GM19043 (cell line): ENCODE measurements around the gene LRRC37A2.
"Not testable (repeated sequence)": the region's sequence is repeated elsewhere in the genome, so short reads cannot be mapped to it uniquely, and the experiment has no call there.

ENCODE experiments used
- ATAC-seq: cut with Tn5 transposase; IDR thresholded peaks from one replicate; pipeline ENCODE4 v1.9.1; 2021; ENCODE audit warnings: low read depth; ENCODE audit not compliant: unreplicated experiment

Gene LRRC37A2

GRCh38 chr17:46512168-46512567 lies at the start of gene LRRC37A2:
TSS of gene LRRC37A2 (plus strand) at chr17:46512468. CDS start at chr17:46512713, 245 bp downstream.
- not testable (repeated sequence) for ATAC-seq

- not testable (repeated sequence) for ATAC-seq
Measured at GRCh38 chr17:46467618-46468017, 44.6 kb upstream of the LRRC37A2 start.

DNA sequence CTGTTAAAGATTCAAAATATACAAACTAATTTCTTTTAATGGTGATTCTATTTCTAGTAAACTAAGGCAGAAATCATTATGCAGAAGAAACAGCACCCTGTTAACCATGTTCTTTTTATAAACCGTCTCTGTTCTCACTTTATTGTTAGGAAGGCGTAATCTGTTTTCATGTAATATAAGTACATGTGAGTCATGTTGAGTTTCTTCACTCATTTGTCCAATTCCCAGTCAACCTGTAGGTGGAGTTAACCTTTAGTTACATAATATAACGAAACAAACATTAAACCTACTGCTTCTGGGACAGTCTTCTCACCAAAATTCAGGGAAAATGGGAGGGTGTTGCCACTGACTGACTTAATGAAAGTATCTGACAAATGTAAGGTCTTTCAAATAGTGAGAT lies 37.8 kb upstream of the LRRC37A2 start:
- ATAC-seq, result not testable (repeated sequence)

- ATAC-seq, result not testable (repeated sequence)
Measured at GRCh38 chr17:46475583-46475982, 36.7 kb upstream of the LRRC37A2 start.

DNA sequence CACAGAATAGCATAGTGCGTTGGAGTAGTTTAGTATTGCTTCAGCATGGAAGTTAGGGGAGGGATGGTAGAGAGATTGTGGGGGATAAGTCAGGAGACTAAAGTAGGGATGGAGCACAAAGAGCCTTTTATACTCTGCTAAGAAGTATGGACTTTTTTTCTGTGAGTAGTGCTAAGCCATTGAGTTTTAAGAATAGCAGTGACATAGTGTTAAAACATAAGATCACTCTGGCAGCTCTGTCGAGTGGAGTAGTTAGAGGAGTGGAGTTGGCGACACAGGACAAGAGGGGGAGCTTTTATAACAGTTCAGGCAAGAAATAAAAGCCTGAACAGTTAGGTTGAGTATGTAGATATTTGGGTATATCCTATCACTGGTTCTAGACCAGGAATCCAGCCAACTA lies 33.4 kb upstream of the LRRC37A2 start:
- not testable (repeated sequence) for ATAC-seq

DNA sequence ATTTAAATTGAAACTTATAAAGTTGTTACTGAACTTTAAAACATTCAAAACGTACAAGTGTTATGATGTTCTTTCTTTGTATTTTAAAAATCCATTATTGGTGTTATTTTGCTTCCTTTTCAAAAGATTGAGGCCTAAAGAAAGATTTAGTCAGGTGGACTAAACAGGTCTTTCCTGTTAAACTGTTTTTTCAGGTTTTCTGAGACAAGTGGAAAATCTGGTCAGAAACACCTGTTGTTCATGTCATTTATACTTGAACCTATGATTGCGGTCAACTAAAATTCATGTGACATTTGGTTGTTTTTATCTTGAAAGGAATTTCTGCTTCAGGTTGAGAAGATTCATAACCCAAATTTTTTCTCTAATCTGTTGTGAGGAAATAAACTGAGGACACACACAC lies 31.0 kb upstream of the LRRC37A2 start:
- not testable (repeated sequence) for ATAC-seq

- ATAC-seq, result not testable (repeated sequence)
Measured at GRCh38 chr17:46492021-46492420, 20.2 kb upstream of the LRRC37A2 start.

GRCh38 chr17:46499437-46500139 lies 12.7 kb upstream of the LRRC37A2 start:
- ATAC-seq, result not testable (repeated sequence)

DNA sequence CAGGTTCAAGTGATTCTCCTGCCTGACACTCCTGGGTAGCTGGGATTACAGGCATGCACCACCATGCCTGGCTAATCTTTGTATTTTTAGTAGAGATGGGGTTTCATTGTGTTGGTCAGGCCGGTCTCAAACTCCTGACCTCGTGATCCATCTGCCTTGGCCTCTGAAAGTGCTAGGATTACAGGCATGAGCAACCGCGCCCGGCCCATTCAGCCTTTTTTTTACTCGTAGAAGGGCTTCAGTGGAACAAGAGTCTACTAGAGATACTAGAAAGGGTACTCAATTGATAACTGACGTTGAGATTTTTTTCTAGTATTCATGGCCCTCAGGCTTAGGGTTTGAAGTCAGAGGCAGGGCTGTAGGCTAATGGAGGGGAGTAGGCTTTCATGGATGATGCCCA lies 6.4 kb upstream of the LRRC37A2 start:
- not testable (repeated sequence) for ATAC-seq

GRCh38 chr17:46534716-46535115 lies 22.4 kb downstream of the LRRC37A2 start:
- ATAC-seq, result not testable (repeated sequence)

DNA sequence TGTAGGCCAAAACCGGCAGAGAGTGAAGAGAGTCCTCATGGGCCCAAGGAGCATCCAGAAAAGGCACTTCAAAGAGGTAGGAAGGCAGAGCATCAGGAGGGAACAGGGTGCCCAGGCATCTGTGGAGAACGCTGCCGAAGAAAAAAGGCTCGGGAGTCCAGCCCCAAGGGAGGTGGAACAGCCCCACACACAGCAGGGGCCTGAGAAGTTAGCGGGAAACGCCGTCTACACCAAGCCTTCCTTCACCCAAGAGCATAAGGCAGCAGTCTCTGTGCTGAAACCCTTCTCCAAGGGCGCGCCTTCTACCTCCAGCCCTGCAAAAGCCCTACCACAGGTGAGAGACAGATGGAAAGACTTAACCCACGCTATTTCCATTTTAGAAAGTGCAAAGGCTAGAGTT lies 36.3 kb downstream of the LRRC37A2 start:
- ATAC-seq, result not testable (repeated sequence)

- ATAC-seq, result not testable (repeated sequence)
Measured at GRCh38 chr17:46559155-46559554, 46.9 kb downstream of the LRRC37A2 start.

GRCh38 chr17:46560048-46560447 lies 47.8 kb downstream of the LRRC37A2 start:
- not testable (repeated sequence) for ATAC-seq

DNA sequence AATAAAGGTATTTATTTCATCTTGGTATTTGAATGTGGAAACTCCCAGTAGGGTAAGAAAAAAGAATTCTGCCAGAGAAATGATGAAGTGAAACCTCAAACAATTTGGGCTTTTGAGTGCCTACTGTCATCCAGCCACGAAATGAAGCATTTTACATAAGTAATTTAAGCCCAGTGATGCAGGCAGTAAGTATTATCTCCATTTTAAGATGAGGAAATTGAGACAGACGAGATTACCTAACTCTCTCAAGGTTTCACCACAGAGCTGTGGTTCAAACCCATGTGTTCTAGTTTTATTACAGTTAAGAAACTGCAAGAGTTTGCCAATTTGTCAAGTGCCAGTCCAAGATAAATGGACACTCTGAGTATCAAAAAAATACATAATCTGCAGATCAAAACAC lies 54.0 kb downstream of the LRRC37A2 start:
- ATAC-seq, result not testable (repeated sequence)

DNA sequence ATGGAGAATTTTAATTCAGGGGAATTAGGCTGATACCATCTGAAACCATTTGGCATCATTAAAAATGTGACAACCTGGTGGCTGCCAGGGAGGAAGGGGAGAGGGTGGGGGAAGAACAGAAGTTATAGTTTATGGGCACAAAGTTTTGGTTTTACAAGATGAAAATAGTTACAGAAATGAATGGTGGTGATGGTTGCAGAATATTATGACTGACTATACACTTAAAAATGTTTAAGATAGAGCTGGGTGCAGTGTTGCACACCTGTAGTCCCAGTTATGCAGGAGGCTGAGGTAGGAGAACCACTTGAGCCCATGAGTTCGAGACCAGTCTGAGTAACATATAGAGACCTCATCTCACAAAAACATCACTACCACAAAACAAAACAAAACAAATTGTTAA lies 54.7 kb downstream of the LRRC37A2 start:
- ATAC-seq, result not testable (repeated sequence)

- not testable (repeated sequence) for ATAC-seq
Measured at GRCh38 chr17:46571796-46572195, 59.5 kb downstream of the LRRC37A2 start.

GRCh38 chr17:46579083-46580075 lies 67.1 kb downstream of the LRRC37A2 start, which contains the start of gene ARL17A:
TSS of gene ARL17A (minus strand) at chr17:46579691. CDS start at chr17:46576322, 3,369 bp downstream.
- peak; percentile 95 for ATAC-seq

GRCh38 chr17:46580082-46580481 lies 67.8 kb downstream of the LRRC37A2 start:
- ATAC-seq, result not testable (repeated sequence)

DNA sequence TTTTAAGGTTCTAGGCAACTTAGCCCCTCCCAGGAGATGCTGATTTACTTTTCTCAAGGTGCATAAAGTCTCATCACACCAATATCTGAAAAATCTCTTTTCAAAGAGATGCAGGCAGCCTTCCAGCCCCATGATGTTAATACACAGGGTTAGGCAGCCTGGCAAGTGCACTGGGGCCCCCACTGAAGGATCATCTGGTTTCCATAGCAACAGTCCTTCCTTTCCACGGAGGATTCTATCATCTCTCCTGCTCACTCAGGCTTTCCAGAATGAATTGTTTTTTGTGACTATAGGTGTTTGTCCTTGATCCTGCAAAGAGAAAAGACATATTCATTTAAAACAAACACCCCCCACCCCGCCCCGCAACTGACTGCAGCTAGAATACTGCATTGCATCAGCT lies 73.2 kb downstream of the LRRC37A2 start:
- not testable (repeated sequence) for ATAC-seq

GRCh38 chr17:46590157-46591146 lies 78.2 kb downstream of the LRRC37A2 start, which contains the start of gene NSF:
TSS of gene NSF (plus strand) at chr17:46590669. CDS start at chr17:46590776, 107 bp downstream.
- peak; percentile 49 for ATAC-seq
